Vagina (tissue), 2 donors: ENCODE results near the gene RAB3IP. TPM values are rescaled to one million over a fixed set of nuclear protein-coding genes. Genes with fewer than 3 reads are reported as not detected.

Experiments
- DNase-seq, 2 donors: peaks; one replicate each; pipeline ENCODE4 v3.0.0-alpha.2; 2017; ENCODE audit errors: extremely low spot score in 2 of 2
- H3K27ac ChIP-seq: fragments of 200-600 bp; sonication (generic); one replicate; pipeline ENCODE4 v1.5.1; 2019
- H3K27me3 ChIP-seq: fragments of 200-600 bp; sonication (generic); one replicate; pipeline ENCODE4 v1.5.1; 2019
- H3K36me3 ChIP-seq, 2 donors: fragments of 200-600 bp; sonication (generic); one replicate each; pipeline ENCODE4 v1.5.1; 2017 to 2019
- H3K4me1 ChIP-seq: fragments of 200-600 bp; sonication (generic); one replicate; pipeline ENCODE4 v1.5.1; 2019
- H3K4me3 ChIP-seq, 2 donors: fragments of 200-600 bp; sonication (generic); 1 replicate in 1 of 2; 2 replicates in 1 of 2; pipeline ENCODE4 v1.5.1; 2016 to 2019
- H3K9me3 ChIP-seq: fragments of 200-600 bp; sonication (generic); one replicate; pipeline ENCODE4 v1.5.1; 2019
- CTCF ChIP-seq, 3 experiments: fragments of 450-650 bp in 2 of 3; fragments of 200-600 bp in 1 of 3; sonication (generic) in 1 of 3; IDR thresholded peaks; one replicate each; pipeline ENCODE4 v1.5.1; 2017 to 2019; ENCODE audit warnings: antibody characterized with exemption in 3 of 3, mild to moderate bottlenecking in 2 of 3, moderate library complexity in 2 of 3
- POLR2A ChIP-seq, 2 donors: fragments of 450-650 bp; IDR thresholded peaks; one replicate each; pipeline ENCODE4 v1.6.1; 2017; ENCODE audit warnings: antibody characterized with exemption in 2 of 2, mild to moderate bottlenecking in 2 of 2, moderate library complexity in 2 of 2
- POLR2AphosphoS5 ChIP-seq, 2 donors: sonication (generic); formaldehyde crosslinking; IDR thresholded peaks; one replicate each; pipeline ENCODE4 v1.9.0; 2017; ENCODE audit warnings: antibody characterized with exemption in 2 of 2, mild to moderate bottlenecking in 2 of 2, low read depth in 1 of 2; ENCODE audit not compliant: insufficient read depth in 1 of 2
- intact Hi-C: fragments of 100-400 bp; cut with DNase I; formaldehyde crosslinking; loops from one replicate; pipeline ENCODE4 v1.15.1; 2023
- total RNA-seq: library from RNA; depleted of rRNA; stranded (reverse); fragments of >200 nt; gene quantifications from one replicate; pipeline ENCODE4 v1.2.3, GENCODE V29; 2016

The RAB3IP gene
- total RNA-seq, 1 donor from 2014 or later: 7.9 TPM

GRCh38 chr12:69698769-69699540, 39.7 kb upstream of the RAB3IP start, which contains the start of gene BEST3:
Gene BEST3, minus strand, starts transcription at chr12:69699303. Its CDS starts 1,505 bp downstream, at chr12:69697798.
- H3K27me3 ChIP-seq: no peaks in the 10 kb centered on the region
- H3K4me3 ChIP-seq: no peak within 1 kb of the TSS
- H3K27ac ChIP-seq: no peak within 1 kb of the TSS
- DNase-seq: no peak
- no peaks in the 10 kb centered on the region for H3K4me1 ChIP-seq
- H3K36me3 ChIP-seq: no peaks in the 10 kb centered on the region
- H3K9me3 ChIP-seq: no peaks in the 10 kb centered on the region
- intact Hi-C loops: no loop called here
- no peak for TF ChIP-seq POLR2AphosphoS5 (IDR thresholded peaks at IDR 0.05; ENCODE audit: insufficient read depth in 1 of 2, low read depth in 1 of 2)
- TF ChIP-seq CTCF (IDR thresholded peaks at IDR 0.05): no peak
- TF ChIP-seq POLR2A (IDR thresholded peaks at IDR 0.05): no peak

DNA sequence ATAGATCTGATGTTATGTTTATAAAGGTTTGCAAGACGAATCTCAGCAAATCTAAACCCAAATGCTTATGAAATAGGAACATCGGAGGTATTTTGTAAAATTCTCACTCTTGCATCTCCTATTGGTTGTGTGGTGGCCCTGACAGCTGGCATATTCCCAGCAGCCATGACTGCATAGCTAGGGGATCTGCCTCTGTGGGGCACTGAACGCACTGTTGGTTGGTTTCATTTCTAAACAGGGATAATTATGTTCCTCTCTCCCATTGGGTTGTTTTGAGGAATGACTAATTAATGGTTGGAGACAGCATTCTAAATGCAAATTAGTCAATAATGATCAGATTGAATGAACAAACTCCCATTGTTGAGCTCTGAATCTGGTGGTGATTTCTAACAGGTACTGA, 36.8 kb upstream of the RAB3IP start:
- Histone ChIP-seq H3K27ac (no peak overlapping the region), H3K27me3 (no peaks in the 10 kb centered on the region), H3K36me3 (no peaks in the 10 kb centered on the region), H3K9me3 (no peaks in the 10 kb centered on the region), H3K4me3 (no peak overlapping the region), H3K4me1 (no peaks in the 10 kb centered on the region)
- intact Hi-C loops: no loop called here
- no peak for TF ChIP-seq POLR2AphosphoS5 (IDR thresholded peaks at IDR 0.05; ENCODE audit: insufficient read depth in 1 of 2, low read depth in 1 of 2)
- TF ChIP-seq CTCF (IDR thresholded peaks at IDR 0.05): no peak
- no peak for TF ChIP-seq POLR2A (IDR thresholded peaks at IDR 0.05)
- DNase-seq: no peak

GRCh38 chr12:69703146-69703642, 35.5 kb upstream of the RAB3IP start:
- Histone ChIP-seq H3K4me3 (no peak overlapping the region), H3K9me3 (no peaks in the 10 kb centered on the region), H3K27ac (no peak overlapping the region), H3K27me3 (no peaks in the 10 kb centered on the region), H3K36me3 (no peaks in the 10 kb centered on the region), H3K4me1 (no peaks in the 10 kb centered on the region)
- DNase-seq: no peak
- TF ChIP-seq CTCF (IDR thresholded peaks at IDR 0.05) (no peak), POLR2AphosphoS5 (IDR thresholded peaks at IDR 0.05; ENCODE audit: insufficient read depth in 1 of 2, low read depth in 1 of 2) (no peak), POLR2A (IDR thresholded peaks at IDR 0.05) (no peak)
- intact Hi-C loops: no loop called here

DNA sequence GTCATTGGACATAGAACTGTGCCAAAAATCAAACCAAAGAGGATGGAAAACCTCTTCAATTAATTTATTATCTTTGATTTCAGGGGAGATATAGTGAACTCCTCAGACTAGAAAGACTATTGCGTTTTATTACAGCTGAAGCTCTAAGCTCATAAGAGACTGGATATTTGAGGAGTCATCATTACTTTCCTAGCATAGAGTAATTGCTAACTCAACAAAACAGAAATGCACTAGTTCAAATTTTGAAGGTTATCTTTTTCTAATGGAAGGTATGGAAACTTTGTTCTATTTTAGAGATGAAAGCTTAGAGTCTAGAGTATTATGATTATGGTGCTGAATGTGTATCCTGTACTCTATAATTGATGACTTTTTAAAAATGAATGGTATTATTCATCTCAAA, 34.3 kb upstream of the RAB3IP start:
- no peaks in the 10 kb centered on the region for H3K27me3 ChIP-seq
- H3K9me3 ChIP-seq: no peaks in the 10 kb centered on the region
- no peak for DNase-seq
- intact Hi-C loops: no loop called here
- no peaks in the 10 kb centered on the region for H3K36me3 ChIP-seq
- H3K4me3 ChIP-seq: no peak overlapping the region
- no peak overlapping the region for H3K27ac ChIP-seq
- TF ChIP-seq POLR2A (IDR thresholded peaks at IDR 0.05) (no peak), POLR2AphosphoS5 (IDR thresholded peaks at IDR 0.05; ENCODE audit: insufficient read depth in 1 of 2, low read depth in 1 of 2) (no peak), CTCF (IDR thresholded peaks at IDR 0.05) (no peak)
- no peaks in the 10 kb centered on the region for H3K4me1 ChIP-seq

- no peak for TF ChIP-seq POLR2AphosphoS5 (IDR thresholded peaks at IDR 0.05; ENCODE audit: insufficient read depth in 1 of 2, low read depth in 1 of 2)
- TF ChIP-seq POLR2A (IDR thresholded peaks at IDR 0.05): no peak
- no peak for TF ChIP-seq CTCF (IDR thresholded peaks at IDR 0.05)
- Histone ChIP-seq H3K4me3 (no peak overlapping the region), H3K9me3 (no peaks in the 10 kb centered on the region), H3K36me3 (no peaks in the 10 kb centered on the region), H3K4me1 (no peaks in the 10 kb centered on the region), H3K27me3 (no peaks in the 10 kb centered on the region), H3K27ac (no peak overlapping the region)
- intact Hi-C loops: no loop called here
- DNase-seq: no peak
Observed at GRCh38 chr12:69708649-69709048, 30.0 kb upstream of the RAB3IP start.
